HG02610 (cell line): ENCODE measurements around the gene CAMK1G.
A peak's percentile ranks its signal among the peaks of the same experiment; 100 is the strongest.

Experiments
- ATAC-seq: cut with Tn5 transposase; IDR thresholded peaks from one replicate; pipeline ENCODE4 v1.9.1; 2021; ENCODE audit warnings: mild to moderate bottlenecking, moderate library complexity; ENCODE audit not compliant: unreplicated experiment

Gene CAMK1G

DNA sequence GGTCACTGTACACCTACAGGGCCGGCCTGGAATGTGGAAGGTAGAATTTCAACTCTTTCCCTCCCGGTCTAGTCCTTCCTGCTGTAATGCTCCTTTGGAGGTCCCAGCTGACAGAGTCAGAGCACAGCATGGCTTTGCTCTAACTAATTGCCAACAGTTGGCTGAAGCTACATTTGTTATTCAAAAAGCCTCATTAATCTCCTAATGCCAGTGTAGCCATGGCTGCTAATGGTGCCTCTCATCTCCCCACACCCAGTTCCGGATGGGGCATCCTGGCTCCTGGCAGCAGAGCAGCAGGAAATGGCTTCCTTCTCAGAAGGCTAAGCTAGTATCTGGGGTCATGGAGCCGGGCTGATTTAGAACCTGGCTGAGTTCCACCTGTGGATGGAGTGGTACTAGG is 18.7 kb upstream of the CAMK1G start:
- no peak for ATAC-seq

DNA sequence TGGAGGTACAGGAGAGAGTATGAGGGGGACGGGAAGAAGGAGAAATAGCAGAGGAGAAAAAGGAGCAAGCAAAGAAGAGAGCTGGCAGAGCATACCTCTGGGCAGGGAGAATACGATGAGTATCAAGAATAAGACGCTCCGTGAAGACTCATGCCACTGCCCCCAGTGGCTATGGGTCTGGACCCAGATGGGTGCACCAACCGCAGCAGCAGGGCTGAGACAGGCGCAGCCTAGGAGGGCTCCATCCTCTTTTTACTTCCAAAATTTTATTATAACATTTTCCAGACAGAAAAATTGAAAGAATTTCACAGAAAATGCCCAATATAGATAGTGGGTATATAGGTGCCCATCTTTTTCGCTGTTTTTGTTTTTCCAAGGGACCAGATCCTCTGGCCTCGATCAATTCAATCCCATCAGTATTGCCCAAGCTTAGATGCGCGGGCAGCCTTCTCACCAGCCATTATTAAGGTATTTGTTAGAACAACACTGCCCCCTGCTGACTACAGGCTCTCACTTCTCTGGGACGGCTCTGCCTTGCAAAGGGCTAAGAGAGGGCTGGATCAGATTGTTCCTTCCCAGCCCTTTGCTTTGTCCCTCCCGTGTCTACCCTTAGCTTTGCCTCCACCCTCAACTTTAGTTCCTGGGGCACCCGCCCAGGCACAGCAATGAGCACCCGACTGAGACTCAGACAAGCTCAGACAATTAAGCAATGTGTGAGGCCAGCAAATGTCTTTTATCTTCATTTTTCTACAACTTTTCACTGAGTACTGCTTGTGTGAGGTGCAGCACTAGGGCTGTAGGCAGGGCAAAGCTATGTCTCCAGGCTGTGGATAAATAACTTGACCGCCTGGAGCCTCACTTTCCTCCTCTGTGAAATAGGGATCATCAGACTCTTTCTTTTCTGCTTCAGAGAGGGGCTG is 17.5 kb upstream of the CAMK1G start:
- ATAC-seq, result peak; percentile 77

DNA sequence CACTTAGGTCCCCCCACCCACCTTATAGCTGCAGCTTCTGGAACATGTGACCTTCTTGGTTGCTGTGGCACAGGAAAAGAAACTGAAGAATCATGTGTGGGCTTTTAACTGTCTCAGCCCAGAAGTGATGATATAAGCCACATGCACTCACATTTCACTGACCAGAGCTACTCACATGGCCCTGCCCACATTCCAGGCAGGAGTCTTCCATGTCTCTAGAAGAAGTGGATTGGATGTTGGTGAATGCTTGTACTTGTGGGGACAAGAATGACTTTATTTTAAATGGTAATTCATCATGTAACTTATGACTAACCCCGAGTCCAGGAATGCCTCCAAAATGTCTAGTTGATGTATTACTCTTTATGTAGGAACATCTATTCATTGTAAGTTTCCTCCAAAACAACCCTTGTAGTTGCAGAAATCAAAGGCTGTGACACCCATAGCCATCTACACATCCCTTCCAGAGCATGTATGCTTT is 15.8 kb upstream of the CAMK1G start:
- ATAC-seq, result no peak

DNA sequence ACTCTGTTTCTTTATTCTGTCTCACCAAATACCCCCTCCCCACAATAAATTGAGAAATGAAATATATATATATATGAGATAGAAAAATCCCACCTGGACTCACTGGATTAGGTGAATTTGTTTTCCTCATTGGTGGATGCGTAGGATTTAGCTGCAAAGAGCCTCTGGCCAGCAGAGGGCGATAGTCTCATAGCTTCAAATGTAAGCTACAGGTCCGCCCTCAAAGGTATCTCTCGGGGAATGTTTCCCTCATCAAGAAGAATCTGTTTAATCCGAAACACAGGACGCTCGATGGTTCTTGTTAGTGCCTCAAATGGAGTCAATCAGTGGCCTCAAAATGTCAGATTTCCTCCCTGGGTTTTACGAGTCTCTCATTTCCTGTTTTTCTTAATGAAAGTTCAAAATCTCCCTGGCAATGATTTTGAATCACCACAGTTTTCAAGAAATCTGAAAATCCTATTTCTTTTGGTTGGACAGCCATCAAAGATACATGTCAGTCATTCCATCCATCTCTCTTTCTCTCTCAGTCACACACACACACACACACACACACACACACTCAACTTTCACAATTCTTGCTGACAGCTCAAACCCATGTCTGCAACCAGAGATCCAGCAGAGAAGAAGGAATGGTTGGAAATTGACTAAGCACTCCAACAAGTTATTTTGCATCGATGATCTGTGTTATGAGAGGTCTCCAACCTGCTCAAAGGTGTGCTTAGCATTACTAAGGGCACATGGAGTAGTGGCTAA is 13.9 kb upstream of the CAMK1G start:
- no peak for ATAC-seq

DNA sequence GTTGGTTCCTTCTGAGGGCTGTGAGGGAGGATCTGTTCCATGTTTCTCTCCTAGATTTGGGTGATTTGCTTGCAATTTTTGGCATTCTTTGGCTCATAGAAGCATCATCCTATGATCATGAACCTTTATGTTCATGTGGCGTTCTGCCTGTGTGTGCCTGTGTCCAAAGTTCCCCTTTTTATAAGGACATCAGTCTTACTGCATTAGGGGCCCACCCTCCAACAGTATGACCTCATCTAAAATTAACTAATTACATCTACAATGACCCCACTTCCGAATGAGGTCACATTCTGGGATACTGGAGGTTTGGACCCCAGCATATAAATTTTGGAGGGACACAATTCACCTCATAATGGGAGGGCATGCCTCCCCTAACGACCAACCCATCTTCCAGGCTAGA is 12.8 kb upstream of the CAMK1G start:
- ATAC-seq, result no peak

DNA sequence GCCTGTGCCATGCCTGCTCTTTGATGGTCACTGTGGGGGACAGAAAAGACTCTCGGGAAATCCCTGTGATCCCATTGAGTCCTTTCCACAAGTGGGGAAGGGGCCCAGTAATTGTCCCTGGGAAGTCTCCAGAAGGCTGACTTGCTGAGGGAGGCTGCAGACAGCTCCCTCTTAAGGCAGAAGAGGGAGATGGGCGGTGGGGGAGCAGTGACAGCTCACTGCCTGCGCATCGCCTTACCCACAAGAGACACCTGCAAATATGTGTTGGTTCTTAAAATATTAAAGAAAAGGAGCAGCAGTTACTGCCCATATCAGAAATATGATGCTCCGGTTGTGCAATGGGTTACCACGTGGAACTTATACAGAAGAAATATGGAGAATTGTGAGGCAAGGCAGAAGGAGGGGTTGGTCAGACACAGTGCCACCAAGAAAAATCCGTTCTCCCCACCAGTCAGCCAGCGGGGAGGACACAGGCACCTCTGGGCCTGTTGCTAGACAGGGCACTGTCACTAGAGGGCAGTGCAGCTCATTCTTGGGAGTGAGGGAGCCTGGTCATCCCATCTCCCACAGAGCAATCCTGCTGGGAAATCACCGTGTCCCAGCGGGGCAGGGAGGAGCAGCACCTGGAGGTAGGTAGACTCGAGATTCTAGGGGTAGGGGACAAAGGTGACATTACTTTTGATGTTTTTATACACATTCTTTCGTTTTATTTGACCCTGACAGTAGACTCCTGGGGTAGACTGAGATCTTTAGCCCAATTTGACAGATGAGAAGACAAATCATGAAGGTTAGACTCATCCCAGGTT is 6.9 kb upstream of the CAMK1G start:
- ATAC-seq, result peak; percentile 82

DNA sequence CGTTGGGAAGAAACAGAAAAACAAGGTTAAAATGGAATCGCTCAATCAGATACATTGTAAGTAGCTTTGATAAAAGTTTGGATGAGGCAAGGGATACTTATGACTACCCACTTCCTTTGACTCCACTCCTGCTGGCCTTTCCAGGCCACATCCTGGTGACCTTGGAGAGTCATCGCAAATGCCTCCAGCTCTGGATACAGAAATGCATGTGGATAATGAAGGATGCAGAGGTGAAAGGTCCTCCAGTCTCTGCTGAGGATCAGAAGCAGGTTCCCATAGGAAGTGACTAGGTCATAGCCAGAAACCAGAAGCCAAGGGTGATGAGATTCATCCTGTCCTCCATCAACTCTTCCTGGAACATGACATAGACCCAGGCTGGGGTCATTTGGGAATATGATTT is 6.2 kb upstream of the CAMK1G start:
- ATAC-seq, result no peak

DNA sequence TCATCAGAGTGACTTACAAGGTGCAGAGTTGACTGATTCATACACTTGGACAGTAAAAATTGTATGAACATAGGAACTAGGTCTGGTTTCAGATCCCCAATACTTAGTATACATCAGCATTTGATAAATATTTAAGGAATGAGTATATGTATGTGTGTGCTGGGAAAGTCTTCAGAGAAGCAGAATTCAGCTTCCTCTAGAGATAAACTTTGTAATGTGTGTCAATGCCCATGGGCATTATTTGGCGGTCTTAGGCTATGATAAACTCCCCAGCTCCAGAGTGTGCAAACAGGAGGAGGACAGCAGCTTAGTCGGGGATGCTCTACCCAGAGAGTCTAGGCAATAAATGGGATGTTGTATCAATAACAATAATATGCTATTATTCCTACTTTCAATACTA is 2.9 kb upstream of the CAMK1G start:
- ATAC-seq, result no peak

GRCh38 chr1:209584231-209584672 is 738 bp downstream of the CAMK1G start:
- ATAC-seq, result no peak

DNA sequence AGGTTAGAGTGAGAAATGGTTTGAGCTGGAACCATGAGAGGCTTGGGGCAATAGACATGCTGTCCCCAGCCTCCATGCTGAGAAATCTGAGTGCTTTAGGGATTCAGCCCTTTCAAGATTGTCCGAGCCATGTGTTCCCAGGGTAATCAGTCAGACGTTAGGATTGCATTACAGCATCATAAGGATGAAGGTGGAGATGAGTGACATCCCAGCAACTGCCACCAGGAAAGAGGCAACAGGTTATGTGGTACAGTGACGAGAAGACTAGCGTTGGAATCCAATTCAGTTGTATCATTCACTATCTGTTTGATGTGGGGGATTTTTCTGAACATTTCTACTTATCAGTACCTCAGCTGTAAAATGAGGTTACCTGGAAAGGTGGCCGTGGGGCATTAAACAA is 1.7 kb downstream of the CAMK1G start:
- no peak for ATAC-seq

DNA sequence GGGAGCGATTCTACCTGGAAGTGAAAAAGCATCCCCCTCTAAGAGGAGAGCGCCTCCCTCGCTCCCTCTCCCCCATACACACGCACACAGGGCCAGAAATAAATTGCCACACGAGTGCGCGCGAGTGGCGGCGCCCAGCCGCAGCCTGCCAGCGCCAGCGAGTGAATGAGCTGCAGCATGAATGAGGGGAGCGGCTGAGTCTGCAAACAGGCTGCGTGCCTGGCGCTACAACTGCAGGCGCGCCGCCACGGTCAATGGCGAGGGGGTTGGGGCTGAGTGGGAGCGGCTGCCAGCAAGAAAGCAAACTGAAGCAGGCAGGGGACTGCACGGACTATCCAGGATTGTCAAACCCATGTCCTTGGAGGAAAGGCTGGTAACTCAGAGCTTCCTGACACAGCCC is 2.2 kb downstream of the CAMK1G start:
- ATAC-seq, result no peak

GRCh38 chr1:209586221-209586740 is 2.8 kb downstream of the CAMK1G start:
- ATAC-seq, result no peak

- no peak for ATAC-seq
Observed at GRCh38 chr1:209587789-209588188, 4.3 kb downstream of the CAMK1G start.

DNA sequence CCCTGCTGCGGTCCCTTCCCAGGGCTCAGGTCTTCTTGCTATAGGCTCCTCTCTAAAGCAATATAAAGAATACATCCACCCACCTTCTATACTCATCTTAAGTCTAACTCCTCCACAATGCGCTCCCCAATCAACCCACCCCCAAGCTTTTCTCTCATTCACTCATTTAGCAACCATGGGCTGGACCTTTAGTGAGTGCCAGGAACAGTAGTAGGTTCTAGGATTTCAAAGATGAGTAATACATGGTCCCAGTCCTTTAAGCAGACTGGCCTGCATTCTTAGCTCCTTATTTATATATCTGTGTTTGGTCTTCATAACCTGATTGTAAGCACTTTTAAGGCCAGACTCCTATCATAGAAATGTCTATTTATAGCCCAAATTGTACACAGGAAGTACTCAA is 5.9 kb downstream of the CAMK1G start:
- ATAC-seq, result no peak

DNA sequence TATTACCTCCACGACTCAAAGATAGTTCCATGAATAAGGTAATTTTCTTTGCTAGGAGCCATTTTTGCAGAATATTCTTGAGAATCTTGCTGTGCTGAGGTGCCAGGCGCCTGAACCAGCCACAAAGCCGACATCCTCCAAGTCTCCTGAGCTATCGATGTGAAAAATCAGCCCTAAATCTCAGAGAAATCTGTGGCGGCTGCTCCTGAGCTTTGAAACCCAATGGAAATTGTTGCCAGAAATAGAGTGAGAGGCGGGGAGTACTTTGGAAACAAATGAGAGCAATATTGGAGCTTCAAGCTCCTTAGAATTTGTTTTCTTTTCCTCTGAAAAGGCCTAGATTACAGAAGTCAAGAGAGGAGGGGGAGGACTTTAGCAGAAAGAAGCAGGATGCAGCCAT is 6.3 kb downstream of the CAMK1G start:
- no peak for ATAC-seq

DNA sequence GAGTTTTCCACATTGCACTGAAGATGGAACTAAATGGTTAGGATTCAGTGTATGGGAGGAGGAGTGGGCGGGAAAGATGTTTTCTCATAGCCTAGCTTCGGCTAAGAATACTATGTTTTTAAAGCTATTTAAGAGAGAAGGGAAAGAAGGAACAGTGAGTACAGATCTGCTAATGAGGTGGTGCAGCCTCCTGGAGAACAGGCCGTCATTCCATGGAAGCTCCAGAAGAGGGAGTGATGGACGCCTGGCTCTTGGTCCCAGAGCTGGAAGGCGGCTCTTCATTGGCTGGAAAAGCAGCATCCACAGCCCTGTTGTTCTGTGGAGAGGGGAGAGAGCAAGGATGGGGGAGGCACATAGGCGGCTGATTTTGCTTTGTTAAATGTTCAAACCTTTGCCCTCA is 6.9 kb downstream of the CAMK1G start:
- no peak for ATAC-seq

DNA sequence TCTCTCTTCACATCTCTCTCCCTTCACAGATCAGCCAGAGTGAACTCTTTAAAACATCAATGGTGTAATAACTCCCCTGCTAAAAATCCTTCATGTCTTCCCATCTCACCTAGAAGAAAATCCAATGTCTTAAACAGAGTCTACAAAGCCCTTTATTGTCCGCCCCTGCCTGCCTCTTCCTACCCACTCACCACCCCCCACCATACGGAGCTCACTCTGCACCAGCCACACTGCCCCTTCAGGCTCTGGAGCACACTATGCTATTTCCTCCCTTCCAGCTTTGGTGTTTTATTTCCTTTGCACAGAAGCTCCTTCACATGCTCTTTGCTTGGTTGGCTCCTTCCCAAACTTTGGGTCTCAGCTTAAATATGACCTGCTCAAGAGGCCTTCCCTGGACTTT is 10.2 kb downstream of the CAMK1G start:
- no peak for ATAC-seq

DNA sequence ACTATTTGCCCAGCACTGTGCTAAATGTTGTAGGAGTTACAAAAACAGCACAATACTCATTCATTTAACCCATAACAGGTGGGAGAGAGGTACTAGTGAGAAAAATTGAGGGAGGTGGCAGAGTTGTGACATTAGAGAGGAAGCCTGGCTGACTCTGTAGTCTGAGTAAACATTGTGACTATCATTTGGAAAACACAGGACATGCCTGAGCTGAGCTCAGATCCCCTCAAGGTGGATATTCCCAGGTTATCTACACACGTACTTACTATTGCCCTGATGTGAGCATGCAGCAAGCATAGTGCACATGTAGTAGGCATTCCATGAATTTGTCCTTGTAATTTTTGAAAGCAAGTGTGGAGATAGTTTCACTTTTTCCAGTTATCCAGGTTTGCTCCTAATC is 10.9 kb downstream of the CAMK1G start:
- ATAC-seq, result no peak

DNA sequence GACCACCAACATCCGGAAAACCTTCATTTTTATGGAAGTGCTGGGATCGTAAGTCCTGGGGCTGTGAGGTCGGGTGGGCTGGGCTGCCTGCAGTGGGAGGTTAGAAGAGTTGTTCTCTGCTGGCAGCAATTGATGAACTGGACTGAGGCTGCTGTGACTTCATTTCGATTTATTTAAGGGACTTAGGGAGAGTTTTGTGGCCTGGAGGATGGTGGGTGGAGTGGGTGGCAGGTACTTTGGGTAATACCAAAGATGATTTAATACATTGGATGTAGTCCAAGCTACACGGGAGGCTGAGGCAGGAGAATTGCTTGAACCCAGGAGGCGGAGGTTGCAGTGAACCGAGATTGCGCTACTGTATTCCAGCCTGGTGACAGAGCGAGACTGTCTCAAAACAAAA is 11.5 kb downstream of the CAMK1G start:
- no peak for ATAC-seq

GRCh38 chr1:209595599-209596285 is 12.2 kb downstream of the CAMK1G start:
- no peak for ATAC-seq
